HEK293 (cell line): ENCODE measurements around the gene PYCR2.

Experiments used
- ZNF747 ChIP-seq: fragments of 450-650 bp; formaldehyde crosslinking; IDR thresholded peaks from 2 replicates; pipeline ENCODE4 v1.5.1; 2016; ENCODE audit warnings: missing biosample characterization, missing genetic modification characterization
- ZXDB ChIP-seq: fragments of 450-650 bp; formaldehyde crosslinking; IDR thresholded peaks from 2 replicates; pipeline ENCODE4 v1.5.1; 2016; ENCODE audit warnings: missing biosample characterization, missing genetic modification characterization
- TF ChIP-seq, protein P1 (sequence below): fragments of 450-650 bp; formaldehyde crosslinking; IDR thresholded peaks from 2 replicates; pipeline ENCODE4 v1.5.1; 2016; ENCODE audit warnings: missing biosample characterization, missing genetic modification characterization
- TF ChIP-seq, protein P2 (sequence below): sonication (generic); formaldehyde crosslinking; IDR thresholded peaks from 2 replicates; pipeline ENCODE4 v1.8.1; 2022; ENCODE audit warnings: mild to moderate bottlenecking, moderate library complexity, missing genetic modification reagents
- TF ChIP-seq, protein P3 (sequence below): fragments of 450-650 bp; formaldehyde crosslinking; IDR thresholded peaks from 2 replicates; pipeline ENCODE4 v1.5.1; 2016; ENCODE audit warnings: missing biosample characterization, missing genetic modification characterization
- TF ChIP-seq, protein P4 (sequence below): fragments of 450-650 bp; formaldehyde crosslinking; IDR thresholded peaks from 2 replicates; pipeline ENCODE4 v1.5.1; 2016; ENCODE audit warnings: missing biosample characterization, missing genetic modification characterization

DNA sequence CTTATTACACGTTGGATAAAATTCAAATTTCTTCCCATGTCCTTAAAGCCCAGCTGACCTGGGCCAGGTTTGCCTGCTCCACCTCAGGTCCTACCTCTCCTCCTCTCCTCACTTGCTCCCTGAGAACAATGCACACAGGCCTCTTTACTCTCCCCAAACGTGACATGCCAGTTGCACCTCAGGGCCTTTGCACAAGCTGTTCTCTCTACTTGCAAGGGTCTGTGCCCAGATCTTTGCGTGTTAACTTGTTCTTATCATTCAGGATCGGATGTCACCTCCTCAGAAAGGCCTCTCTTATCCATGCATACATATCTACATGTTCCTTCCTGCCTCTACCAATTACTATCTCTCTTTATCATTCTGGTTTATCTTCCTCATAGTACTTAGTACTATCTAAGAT is 20.4 kb downstream of the PYCR2 start:
- TF ChIP-seq, protein P1, sequence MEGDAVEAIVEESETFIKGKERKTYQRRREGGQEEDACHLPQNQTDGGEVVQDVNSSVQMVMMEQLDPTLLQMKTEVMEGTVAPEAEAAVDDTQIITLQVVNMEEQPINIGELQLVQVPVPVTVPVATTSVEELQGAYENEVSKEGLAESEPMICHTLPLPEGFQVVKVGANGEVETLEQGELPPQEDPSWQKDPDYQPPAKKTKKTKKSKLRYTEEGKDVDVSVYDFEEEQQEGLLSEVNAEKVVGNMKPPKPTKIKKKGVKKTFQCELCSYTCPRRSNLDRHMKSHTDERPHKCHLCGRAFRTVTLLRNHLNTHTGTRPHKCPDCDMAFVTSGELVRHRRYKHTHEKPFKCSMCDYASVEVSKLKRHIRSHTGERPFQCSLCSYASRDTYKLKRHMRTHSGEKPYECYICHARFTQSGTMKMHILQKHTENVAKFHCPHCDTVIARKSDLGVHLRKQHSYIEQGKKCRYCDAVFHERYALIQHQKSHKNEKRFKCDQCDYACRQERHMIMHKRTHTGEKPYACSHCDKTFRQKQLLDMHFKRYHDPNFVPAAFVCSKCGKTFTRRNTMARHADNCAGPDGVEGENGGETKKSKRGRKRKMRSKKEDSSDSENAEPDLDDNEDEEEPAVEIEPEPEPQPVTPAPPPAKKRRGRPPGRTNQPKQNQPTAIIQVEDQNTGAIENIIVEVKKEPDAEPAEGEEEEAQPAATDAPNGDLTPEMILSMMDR, result no peak
- TF ChIP-seq, protein P2, sequence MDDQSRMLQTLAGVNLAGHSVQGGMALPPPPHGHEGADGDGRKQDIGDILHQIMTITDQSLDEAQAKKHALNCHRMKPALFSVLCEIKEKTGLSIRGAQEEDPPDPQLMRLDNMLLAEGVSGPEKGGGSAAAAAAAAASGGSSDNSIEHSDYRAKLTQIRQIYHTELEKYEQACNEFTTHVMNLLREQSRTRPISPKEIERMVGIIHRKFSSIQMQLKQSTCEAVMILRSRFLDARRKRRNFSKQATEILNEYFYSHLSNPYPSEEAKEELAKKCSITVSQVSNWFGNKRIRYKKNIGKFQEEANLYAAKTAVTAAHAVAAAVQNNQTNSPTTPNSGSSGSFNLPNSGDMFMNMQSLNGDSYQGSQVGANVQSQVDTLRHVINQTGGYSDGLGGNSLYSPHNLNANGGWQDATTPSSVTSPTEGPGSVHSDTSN (CRISPR knock-in tag), result no peak
- TF ChIP-seq, protein P3, sequence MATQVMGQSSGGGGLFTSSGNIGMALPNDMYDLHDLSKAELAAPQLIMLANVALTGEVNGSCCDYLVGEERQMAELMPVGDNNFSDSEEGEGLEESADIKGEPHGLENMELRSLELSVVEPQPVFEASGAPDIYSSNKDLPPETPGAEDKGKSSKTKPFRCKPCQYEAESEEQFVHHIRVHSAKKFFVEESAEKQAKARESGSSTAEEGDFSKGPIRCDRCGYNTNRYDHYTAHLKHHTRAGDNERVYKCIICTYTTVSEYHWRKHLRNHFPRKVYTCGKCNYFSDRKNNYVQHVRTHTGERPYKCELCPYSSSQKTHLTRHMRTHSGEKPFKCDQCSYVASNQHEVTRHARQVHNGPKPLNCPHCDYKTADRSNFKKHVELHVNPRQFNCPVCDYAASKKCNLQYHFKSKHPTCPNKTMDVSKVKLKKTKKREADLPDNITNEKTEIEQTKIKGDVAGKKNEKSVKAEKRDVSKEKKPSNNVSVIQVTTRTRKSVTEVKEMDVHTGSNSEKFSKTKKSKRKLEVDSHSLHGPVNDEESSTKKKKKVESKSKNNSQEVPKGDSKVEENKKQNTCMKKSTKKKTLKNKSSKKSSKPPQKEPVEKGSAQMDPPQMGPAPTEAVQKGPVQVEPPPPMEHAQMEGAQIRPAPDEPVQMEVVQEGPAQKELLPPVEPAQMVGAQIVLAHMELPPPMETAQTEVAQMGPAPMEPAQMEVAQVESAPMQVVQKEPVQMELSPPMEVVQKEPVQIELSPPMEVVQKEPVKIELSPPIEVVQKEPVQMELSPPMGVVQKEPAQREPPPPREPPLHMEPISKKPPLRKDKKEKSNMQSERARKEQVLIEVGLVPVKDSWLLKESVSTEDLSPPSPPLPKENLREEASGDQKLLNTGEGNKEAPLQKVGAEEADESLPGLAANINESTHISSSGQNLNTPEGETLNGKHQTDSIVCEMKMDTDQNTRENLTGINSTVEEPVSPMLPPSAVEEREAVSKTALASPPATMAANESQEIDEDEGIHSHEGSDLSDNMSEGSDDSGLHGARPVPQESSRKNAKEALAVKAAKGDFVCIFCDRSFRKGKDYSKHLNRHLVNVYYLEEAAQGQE (tag by site-specific recombination), result no peak
- TF ChIP-seq ZXDB (tag by site-specific recombination), result no peak
- TF ChIP-seq, protein P4, sequence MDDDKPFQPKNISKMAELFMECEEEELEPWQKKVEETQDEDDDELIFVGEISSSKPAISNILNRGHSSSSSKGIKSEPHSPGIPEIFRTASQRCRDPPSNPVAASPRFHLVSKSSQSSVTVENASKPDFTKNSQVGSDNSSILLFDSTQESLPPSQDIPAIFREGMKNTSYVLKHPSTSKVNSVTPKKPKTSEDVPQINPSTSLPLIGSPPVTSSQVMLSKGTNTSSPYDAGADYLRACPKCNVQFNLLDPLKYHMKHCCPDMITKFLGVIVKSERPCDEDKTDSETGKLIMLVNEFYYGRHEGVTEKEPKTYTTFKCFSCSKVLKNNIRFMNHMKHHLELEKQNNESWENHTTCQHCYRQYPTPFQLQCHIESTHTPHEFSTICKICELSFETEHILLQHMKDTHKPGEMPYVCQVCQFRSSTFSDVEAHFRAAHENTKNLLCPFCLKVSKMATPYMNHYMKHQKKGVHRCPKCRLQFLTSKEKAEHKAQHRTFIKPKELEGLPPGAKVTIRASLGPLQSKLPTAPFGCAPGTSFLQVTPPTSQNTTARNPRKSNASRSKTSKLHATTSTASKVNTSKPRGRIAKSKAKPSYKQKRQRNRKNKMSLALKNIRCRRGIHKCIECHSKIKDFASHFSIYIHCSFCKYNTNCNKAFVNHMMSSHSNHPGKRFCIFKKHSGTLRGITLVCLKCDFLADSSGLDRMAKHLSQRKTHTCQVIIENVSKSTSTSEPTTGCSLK (tag by site-specific recombination), result no peak
- no peak for TF ChIP-seq ZNF747
